ENCODE data around the gene ATP9A.

Gene ATP9A

DNA sequence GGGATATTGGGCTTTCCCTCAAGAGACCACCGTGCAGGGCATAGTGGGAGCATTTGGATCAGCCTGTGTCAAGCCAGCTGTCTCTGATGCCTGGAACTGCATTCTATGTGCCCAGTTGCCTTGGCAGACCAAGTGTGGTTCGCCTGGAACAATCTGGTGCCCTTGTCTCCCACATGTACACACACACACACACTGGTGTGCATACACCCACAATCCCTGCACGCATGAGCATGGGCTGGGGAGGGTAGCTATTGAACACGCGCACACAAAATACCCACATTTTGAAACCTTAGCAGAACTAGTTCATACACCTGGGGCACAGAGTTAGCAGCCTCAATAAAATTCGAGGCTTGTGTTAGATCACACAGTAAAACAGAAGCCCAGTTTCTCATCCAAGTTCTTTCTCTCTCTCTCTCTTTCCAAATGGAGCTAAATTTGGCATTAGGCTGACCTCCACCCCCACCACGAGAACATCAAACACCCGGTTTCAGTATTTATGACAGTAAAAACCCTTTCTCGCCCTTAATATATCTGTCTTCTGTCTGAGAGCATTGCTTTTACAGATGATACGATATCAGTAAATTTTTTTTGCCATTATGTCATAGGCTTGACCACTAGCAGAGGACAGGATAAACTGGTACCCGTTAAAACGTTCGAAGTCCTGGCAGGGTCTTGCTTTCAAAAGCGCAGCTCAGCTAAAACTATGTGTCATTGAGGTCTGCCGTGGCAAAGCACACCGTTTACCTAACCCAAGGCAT is 207.5 kb downstream of the ATP9A start:
- Histone ChIP-seq H3K36me3 (ENCODE audit: insufficient read depth, low read length) (no peaks in the 10 kb centered on the region), H4K20me1 (ENCODE audit: insufficient read depth, low read length) (no peaks in the 10 kb centered on the region), H3K4me3 (ENCODE audit: low read depth, low read length, poor library complexity, severe bottlenecking) (no peak overlapping the region), H3K9me3 (ENCODE audit: low read length) (no peaks in the 10 kb centered on the region), H3K27ac (ENCODE audit: low read depth, low read length, poor library complexity, severe bottlenecking) (no peak overlapping the region), H2AFZ (ENCODE audit: low read length) (no peak overlapping the region), H3K9ac (ENCODE audit: low read length) (no peak overlapping the region), H3K9me2 (ENCODE audit: low read depth, low read length) (no peaks in the 10 kb centered on the region), H3F3A (ENCODE audit: insufficient read depth, low read length) (no peaks in the 10 kb centered on the region), H3K27me3 (ENCODE audit: insufficient read depth, low read length) (peaks cover 21% of the 10 kb centered on the region; the same call in 1 of the 2 replicates), H3K4me1 (ENCODE audit: insufficient read depth, low read length, severe bottlenecking) (peaks cover 9% of the 10 kb centered on the region), H3K79me2 (ENCODE audit: insufficient read depth, low read length) (no peaks in the 10 kb centered on the region), H3K4me2 (ENCODE audit: low read length) (no peak overlapping the region)
- TF ChIP-seq, protein P1, sequence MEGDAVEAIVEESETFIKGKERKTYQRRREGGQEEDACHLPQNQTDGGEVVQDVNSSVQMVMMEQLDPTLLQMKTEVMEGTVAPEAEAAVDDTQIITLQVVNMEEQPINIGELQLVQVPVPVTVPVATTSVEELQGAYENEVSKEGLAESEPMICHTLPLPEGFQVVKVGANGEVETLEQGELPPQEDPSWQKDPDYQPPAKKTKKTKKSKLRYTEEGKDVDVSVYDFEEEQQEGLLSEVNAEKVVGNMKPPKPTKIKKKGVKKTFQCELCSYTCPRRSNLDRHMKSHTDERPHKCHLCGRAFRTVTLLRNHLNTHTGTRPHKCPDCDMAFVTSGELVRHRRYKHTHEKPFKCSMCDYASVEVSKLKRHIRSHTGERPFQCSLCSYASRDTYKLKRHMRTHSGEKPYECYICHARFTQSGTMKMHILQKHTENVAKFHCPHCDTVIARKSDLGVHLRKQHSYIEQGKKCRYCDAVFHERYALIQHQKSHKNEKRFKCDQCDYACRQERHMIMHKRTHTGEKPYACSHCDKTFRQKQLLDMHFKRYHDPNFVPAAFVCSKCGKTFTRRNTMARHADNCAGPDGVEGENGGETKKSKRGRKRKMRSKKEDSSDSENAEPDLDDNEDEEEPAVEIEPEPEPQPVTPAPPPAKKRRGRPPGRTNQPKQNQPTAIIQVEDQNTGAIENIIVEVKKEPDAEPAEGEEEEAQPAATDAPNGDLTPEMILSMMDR (IDR thresholded peaks at IDR 0.05; ENCODE audit: low read length): no peak
- no peak for TF ChIP-seq EZH2 (IDR thresholded peaks at IDR 0.05; ENCODE audit: borderline replicate concordance, low read length)

DNA sequence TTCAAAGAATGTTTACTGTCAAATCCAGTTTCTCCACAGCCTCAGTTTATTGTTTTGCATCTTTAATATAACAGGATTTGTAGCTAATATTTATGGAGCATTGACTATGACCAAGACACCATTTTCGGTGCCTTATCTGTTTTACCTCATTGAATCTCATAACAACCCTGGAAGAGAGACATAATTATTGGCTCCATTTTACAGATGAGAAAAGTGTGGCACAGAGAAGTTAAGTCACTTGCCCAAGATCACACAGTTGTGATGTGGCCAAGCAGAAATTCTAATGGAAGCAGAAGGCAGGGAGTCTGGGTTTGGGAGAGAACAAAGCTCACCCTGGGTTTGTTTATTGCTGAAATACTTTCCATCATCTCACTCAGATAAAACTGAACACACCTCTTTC is 208.1 kb downstream of the ATP9A start:
- TF ChIP-seq, protein P1 (IDR thresholded peaks at IDR 0.05; ENCODE audit: low read length): no peak
- no peak for TF ChIP-seq EZH2 (IDR thresholded peaks at IDR 0.05; ENCODE audit: borderline replicate concordance, low read length)
- Histone ChIP-seq H3K9me3 (ENCODE audit: low read length) (no peaks in the 10 kb centered on the region), H3K4me1 (ENCODE audit: insufficient read depth, low read length, severe bottlenecking) (peaks cover 5% of the 10 kb centered on the region), H3K36me3 (ENCODE audit: insufficient read depth, low read length) (no peaks in the 10 kb centered on the region; the same call in 1 of the 2 replicates), H3K79me2 (ENCODE audit: insufficient read depth, low read length) (no peaks in the 10 kb centered on the region), H3K27me3 (ENCODE audit: insufficient read depth, low read length) (peaks cover 21% of the 10 kb centered on the region; the same call in 1 of the 2 replicates), H2AFZ (ENCODE audit: low read length) (no peak overlapping the region), H3K27ac (ENCODE audit: low read depth, low read length, poor library complexity, severe bottlenecking) (no peak overlapping the region), H3K9me2 (ENCODE audit: low read depth, low read length) (no peaks in the 10 kb centered on the region), H4K20me1 (ENCODE audit: insufficient read depth, low read length) (no peaks in the 10 kb centered on the region), H3K9ac (ENCODE audit: low read length) (no peak overlapping the region), H3F3A (ENCODE audit: insufficient read depth, low read length) (no peaks in the 10 kb centered on the region), H3K4me2 (ENCODE audit: low read length) (no peak overlapping the region), H3K4me3 (ENCODE audit: low read depth, low read length, poor library complexity, severe bottlenecking) (no peak overlapping the region)

DNA sequence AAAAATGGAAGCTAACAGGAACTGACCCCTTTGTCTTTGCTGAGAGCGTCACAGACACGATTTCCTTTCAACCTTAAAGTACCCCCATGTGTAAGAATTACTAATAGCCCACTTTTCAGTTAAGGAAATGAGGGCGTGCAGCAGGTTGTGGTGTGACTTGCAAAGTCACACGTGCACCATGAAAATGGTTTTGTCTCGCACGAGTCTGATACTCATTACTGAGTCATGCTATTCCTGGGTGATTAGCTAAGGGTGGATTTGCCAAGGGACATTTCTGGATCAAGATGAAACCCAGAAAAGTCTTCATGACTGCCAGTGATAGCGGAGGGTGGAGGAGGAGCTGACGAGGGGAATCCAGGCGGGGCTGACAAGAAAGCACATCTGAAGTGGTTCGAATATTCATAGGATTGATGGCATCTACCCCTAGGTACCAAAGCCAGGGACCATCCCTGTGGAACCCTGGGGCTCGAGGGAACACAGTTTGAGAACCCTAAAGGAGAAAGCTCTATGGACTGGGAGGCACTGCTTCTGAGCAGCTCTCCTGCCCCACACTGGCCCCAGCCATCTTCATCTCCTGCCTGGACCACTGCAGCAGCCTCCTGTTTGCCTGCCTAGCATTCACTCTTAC is 213.5 kb downstream of the ATP9A start:
- Histone ChIP-seq H3K36me3 (ENCODE audit: insufficient read depth, low read length) (no peaks in the 10 kb centered on the region; the same call in 1 of the 2 replicates), H3K27me3 (ENCODE audit: insufficient read depth, low read length) (peaks cover 10% of the 10 kb centered on the region; the same call in 1 of the 2 replicates), H3K27ac (ENCODE audit: low read depth, low read length, poor library complexity, severe bottlenecking) (no peak overlapping the region), H3K9me2 (ENCODE audit: low read depth, low read length) (no peaks in the 10 kb centered on the region), H3F3A (ENCODE audit: insufficient read depth, low read length) (no peaks in the 10 kb centered on the region), H2AFZ (ENCODE audit: low read length) (no peak overlapping the region), H3K4me2 (ENCODE audit: low read length) (no peak overlapping the region), H3K9ac (ENCODE audit: low read length) (no peak overlapping the region), H3K4me1 (ENCODE audit: insufficient read depth, low read length, severe bottlenecking) (peaks cover 12% of the 10 kb centered on the region), H4K20me1 (ENCODE audit: insufficient read depth, low read length) (no peaks in the 10 kb centered on the region), H3K79me2 (ENCODE audit: insufficient read depth, low read length) (no peaks in the 10 kb centered on the region), H3K4me3 (ENCODE audit: low read depth, low read length, poor library complexity, severe bottlenecking) (no peak overlapping the region), H3K9me3 (ENCODE audit: low read length) (no peaks in the 10 kb centered on the region)
- no peak for TF ChIP-seq EZH2 (IDR thresholded peaks at IDR 0.05; ENCODE audit: borderline replicate concordance, low read length)
